GM12878 (cell line): ENCODE data around the gene EFHC1.

Source experiments
- EP300 ChIP-seq, 2 experiments: fragments of 150-350 bp in 1 of 2; IDR thresholded peaks; 2 replicates each; pipeline ENCODE4 v1.6.1; 2011 to 2012; ENCODE audit warnings: low read depth in 2 of 2, low read length in 2 of 2, borderline replicate concordance in 1 of 2, improper control_type of control experiment in 1 of 2, inconsistent platforms in 1 of 2; ENCODE audit not compliant: control insufficient read depth in 1 of 2
- POLR2AphosphoS5 ChIP-seq: IDR thresholded peaks from 2 replicates; pipeline ENCODE4 v1.6.1; 2011; ENCODE audit warnings: mild to moderate bottlenecking, low read length, inconsistent platforms
- SMC3 ChIP-seq: IDR thresholded peaks from 2 replicates; pipeline ENCODE4 v1.6.1; 2011; ENCODE audit warnings: low read length, improper control_type of control experiment, borderline replicate concordance
- TF ChIP-seq, protein P1 (sequence below), 3 experiments: IDR thresholded peaks in 2 of 3; conservative IDR thresholded peaks in 1 of 3; 2 replicates each; pipeline ENCODE4 v1.5.1; 2011; ENCODE audit warnings: low read depth in 3 of 3, low read length in 3 of 3, mild to moderate bottlenecking in 3 of 3, control low read depth in 2 of 3, moderate library complexity in 2 of 3, inconsistent platforms in 1 of 3, mixed read lengths in 1 of 3; ENCODE audit not compliant: control insufficient read depth in 2 of 3, insufficient read depth in 1 of 3; ENCODE audit errors: extremely low read depth in 1 of 3

DNA sequence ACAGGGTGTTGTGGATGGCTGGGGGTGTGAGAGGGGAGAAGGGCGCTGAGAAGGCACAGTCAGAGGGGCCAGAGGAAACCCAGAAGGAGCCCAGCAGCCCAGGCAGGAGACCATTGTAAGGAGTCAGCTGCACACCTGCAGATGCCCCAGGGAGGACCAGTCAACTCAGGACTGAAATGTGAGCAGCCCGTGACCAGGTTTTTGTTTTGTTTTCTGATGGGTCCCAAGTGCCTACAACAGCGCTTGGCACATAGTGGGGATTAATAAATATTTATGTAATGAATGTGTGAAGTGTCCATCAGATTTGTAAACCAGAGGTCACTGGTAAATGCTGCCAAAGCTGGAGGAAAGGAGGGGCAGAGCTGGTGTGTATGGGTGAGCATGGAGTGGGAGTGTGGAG is 126.5 kb downstream of the EFHC1 start:
- TF ChIP-seq, protein P1, sequence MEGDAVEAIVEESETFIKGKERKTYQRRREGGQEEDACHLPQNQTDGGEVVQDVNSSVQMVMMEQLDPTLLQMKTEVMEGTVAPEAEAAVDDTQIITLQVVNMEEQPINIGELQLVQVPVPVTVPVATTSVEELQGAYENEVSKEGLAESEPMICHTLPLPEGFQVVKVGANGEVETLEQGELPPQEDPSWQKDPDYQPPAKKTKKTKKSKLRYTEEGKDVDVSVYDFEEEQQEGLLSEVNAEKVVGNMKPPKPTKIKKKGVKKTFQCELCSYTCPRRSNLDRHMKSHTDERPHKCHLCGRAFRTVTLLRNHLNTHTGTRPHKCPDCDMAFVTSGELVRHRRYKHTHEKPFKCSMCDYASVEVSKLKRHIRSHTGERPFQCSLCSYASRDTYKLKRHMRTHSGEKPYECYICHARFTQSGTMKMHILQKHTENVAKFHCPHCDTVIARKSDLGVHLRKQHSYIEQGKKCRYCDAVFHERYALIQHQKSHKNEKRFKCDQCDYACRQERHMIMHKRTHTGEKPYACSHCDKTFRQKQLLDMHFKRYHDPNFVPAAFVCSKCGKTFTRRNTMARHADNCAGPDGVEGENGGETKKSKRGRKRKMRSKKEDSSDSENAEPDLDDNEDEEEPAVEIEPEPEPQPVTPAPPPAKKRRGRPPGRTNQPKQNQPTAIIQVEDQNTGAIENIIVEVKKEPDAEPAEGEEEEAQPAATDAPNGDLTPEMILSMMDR (IDR thresholded peaks at IDR 0.05 in 2 of 3, conservative IDR thresholded peaks at IDR 0.05 in 1 of 3; ENCODE audit: control insufficient read depth in 2 of 3, extremely low read depth in 1 of 3, insufficient read depth in 1 of 3, low read depth in 3 of 3, low read length in 3 of 3), result no peak
- TF ChIP-seq SMC3, result no peak
- TF ChIP-seq EP300 (IDR thresholded peaks at IDR 0.05; ENCODE audit: borderline replicate concordance in 1 of 2, control insufficient read depth in 1 of 2, low read depth in 2 of 2, low read length in 2 of 2), result no peak
- TF ChIP-seq POLR2AphosphoS5, result no peak
